Measurements from ENCODE around the gene RAMACL. TPM values are rescaled to one million over a fixed set of nuclear protein-coding genes. Genes with fewer than 3 reads are reported as not detected.
"Not testable (repeated sequence)": the region's sequence is repeated elsewhere in the genome, so short reads cannot be mapped to it uniquely, and the experiment has no call there.

The RAMACL gene
- not detected in 2 replicates for total RNA-seq (2014; rRNA removed; shearing (Covaris generic); ENCODE audit: low replicate concordance)

- DNase-seq (ENCODE audit: low read depth): peak; percentile 6
Observed at GRCh38 chr6:166586424-166587156, at the start of gene RAMACL. Gene RAMACL (minus strand): TSS chr6:166586678. CDS start chr6:166586477, 201 bp downstream.

DNA sequence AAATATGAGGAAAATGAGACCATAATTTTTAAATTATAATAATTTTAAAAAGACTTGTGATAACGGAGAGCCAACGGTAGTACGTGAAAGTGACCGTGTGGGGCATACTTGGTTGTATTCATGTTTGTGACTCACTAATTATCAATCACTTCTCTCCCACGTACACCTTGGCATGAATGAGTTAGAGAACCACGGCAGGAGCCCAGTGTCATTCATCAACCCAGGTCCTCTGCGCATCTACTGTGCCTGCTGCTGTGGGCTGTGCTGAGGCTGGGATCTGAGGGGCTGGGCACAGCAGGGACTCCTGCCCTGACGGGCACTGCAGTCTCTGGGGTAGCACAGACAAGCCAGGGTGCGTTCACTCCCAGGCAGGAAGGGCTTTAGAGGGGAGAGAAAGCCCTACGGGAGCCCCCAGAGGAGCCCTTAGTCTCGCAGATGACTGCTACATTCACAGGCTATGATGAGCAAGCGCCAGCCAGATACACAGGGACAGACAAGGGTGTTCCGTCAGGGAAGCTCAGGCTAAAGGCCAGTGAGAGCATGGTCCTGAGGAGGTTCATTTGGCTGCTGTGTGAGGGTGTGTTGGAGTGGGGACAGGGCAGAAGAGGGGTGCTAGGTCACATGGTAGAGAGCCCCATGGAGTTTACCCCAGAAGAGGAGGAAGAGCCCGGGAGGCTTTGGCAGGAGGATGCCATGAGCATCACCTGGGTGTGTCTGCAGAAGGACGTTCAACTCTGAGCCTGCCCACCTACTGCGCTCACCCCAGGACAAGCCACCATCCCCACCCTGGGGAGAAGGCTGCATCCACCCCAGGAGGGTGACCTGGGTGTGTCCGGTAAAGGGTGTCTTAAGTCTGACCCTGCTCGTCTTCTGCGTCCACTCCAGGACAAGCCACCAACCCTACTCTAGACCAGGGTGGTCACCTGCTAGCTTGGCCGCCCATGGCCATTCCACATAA, 48.8 kb upstream of the RAMACL start:
- DNase-seq (ENCODE audit: low read depth): no peak
- in situ Hi-C loops (cut with HindIII; ENCODE audit: low pct_unique_long_range_greater_than_20kb, low sequenced_read_pairs): no loop called here

More at GRCh38 chr6:166586424-166587156, at the start of gene RAMACL:
- in situ Hi-C loops (cut with HindIII; ENCODE audit: low pct_unique_long_range_greater_than_20kb, low sequenced_read_pairs): no loop called here

DNA sequence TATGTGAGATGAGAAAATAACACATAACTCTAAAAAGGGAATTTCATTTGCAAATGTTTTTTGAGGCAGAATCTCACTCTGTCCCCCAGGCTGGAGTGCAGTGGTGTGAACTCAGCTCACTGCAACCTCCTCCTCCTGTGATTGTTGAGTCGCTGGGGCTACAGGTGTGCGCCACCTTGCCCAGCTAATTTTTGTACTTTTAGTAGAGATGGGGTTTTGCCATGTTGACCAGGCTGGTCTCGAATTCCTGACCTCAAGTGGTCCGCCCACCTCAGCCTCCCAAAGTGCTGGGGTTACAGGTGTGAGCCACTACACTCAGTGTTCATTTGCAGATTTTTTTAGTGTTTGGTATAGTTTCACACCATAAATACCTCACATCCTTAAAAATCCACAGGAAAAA, 48.1 kb upstream of the RAMACL start:
- in situ Hi-C loops (cut with HindIII; ENCODE audit: low pct_unique_long_range_greater_than_20kb, low sequenced_read_pairs); DNase-seq (ENCODE audit: low read depth): not testable (repeated sequence)

- in situ Hi-C loops (cut with HindIII; ENCODE audit: low pct_unique_long_range_greater_than_20kb, low sequenced_read_pairs): no loop called here
- peak; percentile 19 for DNase-seq (ENCODE audit: low read depth)
Observed at GRCh38 chr6:166633732-166634535, 47.5 kb upstream of the RAMACL start.

GRCh38 chr6:166632731-166633130, 46.3 kb upstream of the RAMACL start:
- DNase-seq (ENCODE audit: low read depth): no peak
- in situ Hi-C loops (cut with HindIII; ENCODE audit: low pct_unique_long_range_greater_than_20kb, low sequenced_read_pairs): no loop called here

GRCh38 chr6:166630462-166630861, 44.0 kb upstream of the RAMACL start:
- in situ Hi-C loops (cut with HindIII; ENCODE audit: low pct_unique_long_range_greater_than_20kb, low sequenced_read_pairs): no loop called here
- DNase-seq (ENCODE audit: low read depth): no peak

DNA sequence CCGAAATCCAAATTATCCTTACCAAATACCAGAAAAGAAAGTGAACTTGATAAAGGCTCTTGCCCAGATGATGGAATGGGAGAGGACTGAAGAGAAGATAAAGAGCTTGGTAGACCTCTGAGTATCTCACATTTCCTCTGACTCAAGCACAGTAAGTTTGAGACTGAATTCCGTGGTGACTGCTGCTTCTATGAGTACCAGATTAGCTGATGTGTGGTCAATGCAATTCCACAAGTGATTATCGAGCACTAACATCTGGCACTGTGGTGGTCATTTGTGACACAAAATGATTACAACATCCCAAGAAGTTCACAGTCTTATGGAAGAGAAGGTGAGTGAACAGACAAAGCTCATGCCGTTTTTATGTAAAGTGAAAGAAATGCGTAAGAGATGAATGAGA, 43.1 kb upstream of the RAMACL start:
- no peak for DNase-seq (ENCODE audit: low read depth)
- in situ Hi-C loops (cut with HindIII; ENCODE audit: low pct_unique_long_range_greater_than_20kb, low sequenced_read_pairs): no loop called here

GRCh38 chr6:166627875-166628801, 41.7 kb upstream of the RAMACL start:
- no peak for DNase-seq (ENCODE audit: low read depth)
- in situ Hi-C loops (cut with HindIII; ENCODE audit: low pct_unique_long_range_greater_than_20kb, low sequenced_read_pairs): no loop called here

DNA sequence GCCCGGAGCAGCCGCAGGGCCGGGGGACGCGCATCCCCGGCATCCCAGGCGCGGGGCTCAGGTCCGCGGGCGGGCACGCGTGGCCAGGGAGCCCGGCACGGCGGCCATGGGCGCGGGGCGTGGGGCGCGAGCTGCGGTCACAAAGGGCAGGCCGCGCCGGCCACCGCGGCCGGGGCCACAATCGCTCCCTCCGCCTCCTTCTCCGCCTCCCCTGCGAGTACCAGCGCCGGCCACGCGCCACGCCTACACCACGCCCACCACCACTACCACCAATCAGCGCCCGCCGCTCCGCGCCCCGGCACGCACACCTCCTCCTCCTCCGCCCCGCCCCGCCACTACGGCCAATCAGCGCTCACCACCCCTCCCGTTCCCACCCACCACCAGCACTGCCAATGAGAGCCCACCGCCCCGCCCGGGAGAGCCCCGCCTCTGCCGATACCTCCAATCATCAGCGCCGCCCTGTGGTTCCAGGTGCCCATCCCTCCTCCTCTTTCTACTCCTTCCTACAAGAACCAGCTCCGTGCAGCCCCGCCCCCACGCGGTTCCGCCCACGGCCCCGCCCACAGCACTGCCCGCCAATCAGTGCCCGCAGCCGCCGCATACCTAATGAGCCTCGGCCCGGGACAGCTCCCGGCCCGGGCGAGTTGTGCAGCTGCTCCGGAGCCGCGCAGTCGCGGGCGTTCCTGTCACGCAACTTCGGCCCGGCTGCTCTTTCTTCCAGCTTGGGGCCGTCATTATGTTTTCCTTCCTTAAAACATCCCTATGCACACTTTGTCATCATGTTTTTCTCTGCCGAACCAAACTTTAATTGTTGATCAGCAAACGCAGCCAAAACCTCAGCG, 40.8 kb upstream of the RAMACL start, which contains the start of gene RPS6KA2:
TSS of gene RPS6KA2 (minus strand) at position 219 of the 842 bp plus-strand sequence. CDS start 232 bp downstream, outside the sequence.
- in situ Hi-C loops (cut with HindIII; ENCODE audit: low pct_unique_long_range_greater_than_20kb, low sequenced_read_pairs): no loop called here
- peak; percentile 97 for DNase-seq (ENCODE audit: low read depth)

DNA sequence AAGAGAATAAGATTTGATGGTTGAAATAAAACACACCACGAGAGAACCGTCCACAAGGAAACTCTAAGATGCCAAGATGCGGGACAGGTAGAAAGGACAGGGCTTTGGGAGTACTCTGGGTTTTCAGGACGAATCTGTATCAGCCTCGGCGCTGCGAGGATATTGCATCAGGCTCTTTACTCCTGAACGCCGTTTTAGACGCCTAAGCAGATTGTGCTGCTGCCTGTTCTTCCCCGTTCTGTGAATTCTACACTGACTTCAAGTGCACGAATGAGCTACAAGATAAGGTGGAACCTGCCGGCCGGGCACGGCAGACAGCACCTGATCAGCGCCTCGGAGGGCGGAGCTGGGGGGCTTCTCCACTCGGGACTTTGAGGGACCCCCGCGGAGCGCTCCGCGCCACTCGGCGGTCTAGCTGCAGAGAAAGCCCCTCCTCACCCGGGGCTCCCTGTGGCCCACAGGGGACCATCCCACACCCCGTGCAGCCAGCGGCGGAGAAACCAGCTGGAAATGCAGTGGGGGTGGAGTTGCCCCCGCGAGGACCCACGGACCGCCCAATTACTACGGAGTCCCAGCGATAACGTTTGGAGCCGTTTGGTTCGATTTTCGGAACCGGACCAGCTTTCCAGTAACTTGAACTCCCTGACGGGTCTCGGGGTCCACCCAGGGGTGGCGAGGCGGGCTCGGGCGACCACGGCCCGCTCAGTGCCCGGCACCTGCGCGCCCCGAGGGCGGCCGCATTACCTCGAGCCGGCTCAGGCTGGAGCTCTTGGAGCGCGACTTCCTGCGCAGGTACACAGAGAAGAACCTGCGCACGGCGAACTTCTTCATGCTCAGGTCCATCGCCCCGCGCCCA, 39.9 kb upstream of the RAMACL start:
- no peak for DNase-seq (ENCODE audit: low read depth)
- in situ Hi-C loops (cut with HindIII; ENCODE audit: low pct_unique_long_range_greater_than_20kb, low sequenced_read_pairs): no loop called here

- no peak for DNase-seq (ENCODE audit: low read depth)
- in situ Hi-C loops (cut with HindIII; ENCODE audit: low pct_unique_long_range_greater_than_20kb, low sequenced_read_pairs): no loop called here
Observed at GRCh38 chr6:166625356-166625755, 38.9 kb upstream of the RAMACL start.

GRCh38 chr6:166624275-166624674, 37.8 kb upstream of the RAMACL start:
- in situ Hi-C loops (cut with HindIII; ENCODE audit: low pct_unique_long_range_greater_than_20kb, low sequenced_read_pairs): no loop called here
- no peak for DNase-seq (ENCODE audit: low read depth)

- in situ Hi-C loops (cut with HindIII; ENCODE audit: low pct_unique_long_range_greater_than_20kb, low sequenced_read_pairs): no loop called here
- DNase-seq (ENCODE audit: low read depth): no peak
Observed at GRCh38 chr6:166623318-166623717, 36.8 kb upstream of the RAMACL start.

- in situ Hi-C loops (cut with HindIII; ENCODE audit: low pct_unique_long_range_greater_than_20kb, low sequenced_read_pairs): no loop called here
- DNase-seq (ENCODE audit: low read depth): no peak
Observed at GRCh38 chr6:166621114-166621540, 34.6 kb upstream of the RAMACL start.

DNA sequence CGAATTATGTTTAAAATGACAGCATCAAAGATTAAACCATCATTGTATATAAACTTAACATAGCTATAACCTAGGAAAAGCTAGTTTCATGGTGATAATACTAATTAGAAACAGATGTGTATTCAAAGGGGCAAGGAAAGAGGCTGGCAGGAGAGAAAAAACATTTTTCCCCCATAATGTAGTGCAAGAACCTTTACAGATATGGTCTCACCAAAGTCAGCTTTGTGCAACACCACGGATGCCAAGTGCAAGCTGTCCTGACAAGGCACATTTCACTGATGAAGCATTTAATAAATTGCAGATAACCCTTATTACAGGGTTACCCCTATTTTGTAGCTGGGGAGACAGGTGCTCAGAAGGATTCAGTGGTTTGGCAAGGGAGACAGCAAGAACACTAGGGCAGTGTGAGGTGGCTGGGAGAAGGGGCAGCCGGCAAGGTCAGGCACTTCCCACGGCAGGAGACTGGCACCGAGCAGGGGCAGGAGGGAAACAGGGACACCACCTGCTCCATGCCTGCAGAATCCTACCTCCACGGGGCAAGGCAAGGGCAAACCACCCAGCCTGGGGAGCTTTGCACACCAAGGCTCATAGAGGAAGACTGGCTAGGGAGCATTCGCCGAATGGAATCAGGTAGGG, 34.1 kb upstream of the RAMACL start:
- in situ Hi-C loops (cut with HindIII; ENCODE audit: low pct_unique_long_range_greater_than_20kb, low sequenced_read_pairs): no loop called here

More for the DNA sequence above, 34.1 kb upstream of the RAMACL start:
- no peak for DNase-seq (ENCODE audit: low read depth)
